VCaP (cell line): ENCODE measurements around the gene COL18A1.
A peak's percentile ranks its signal among the peaks of the same experiment; 100 is the strongest.

Experiments
- H3K27ac ChIP-seq: fragments of 450-650 bp; 2 replicates; pipeline ENCODE4 v1.5.1; 2017
- CTCF ChIP-seq: fragments of 450-650 bp; conservative IDR thresholded peaks from 2 replicates; pipeline ENCODE4 v1.5.1; 2017; ENCODE audit warnings: mild to moderate bottlenecking, moderate library complexity

COL18A1 gene

GRCh38 chr21:45420061-45421041 is 15.4 kb downstream of the COL18A1 start:
- peak overlapping the region; percentile 79 for H3K27ac ChIP-seq
- TF ChIP-seq CTCF, result no peak

- peak overlapping the region; percentile 79 for H3K27ac ChIP-seq
- TF ChIP-seq CTCF, result no peak
Measured at GRCh38 chr21:45421071-45421845, 16.3 kb downstream of the COL18A1 start.

- H3K27ac ChIP-seq, result peak overlapping the region; percentile 79
- TF ChIP-seq CTCF, result no peak
Measured at GRCh38 chr21:45421846-45422775, 17.1 kb downstream of the COL18A1 start.

- H3K27ac ChIP-seq, result no peak overlapping the region
- no peak for TF ChIP-seq CTCF
Measured at GRCh38 chr21:45423201-45423955, 18.4 kb downstream of the COL18A1 start.

- no peak for TF ChIP-seq CTCF
- H3K27ac ChIP-seq, result no peak overlapping the region
Measured at GRCh38 chr21:45423968-45424853, 19.2 kb downstream of the COL18A1 start.
